Fibroblast of the aortic adventitia (primary cell): ENCODE data around the gene DENND1A. TPM values are rescaled to one million over a fixed set of nuclear protein-coding genes. Genes with fewer than 3 reads are reported as not detected.

ENCODE experiments used
- DNase-seq: peaks from one replicate; pipeline ENCODE4 v3.0.0-alpha.2; 2010; ENCODE audit warnings: low read depth
- H3K4me3 ChIP-seq: 2 replicates; pipeline ENCODE4 v1.5.1; 2011; ENCODE audit warnings: low read depth, mild to moderate bottlenecking, control low read depth, low read length, moderate library complexity
- total RNA-seq: library from RNA; depleted of rRNA; stranded (reverse); fragments of >200 nt; gene quantifications from 2 replicates; pipeline ENCODE4 v1.2.3, GENCODE V29; 2012; ENCODE audit warnings: low replicate concordance
- TF ChIP-seq, protein P1 (sequence below): IDR thresholded peaks from 2 replicates; pipeline ENCODE4 v1.5.1; 2011; ENCODE audit warnings: mild to moderate bottlenecking, low read length, control low read depth, inconsistent platforms; ENCODE audit not compliant: insufficient read depth

DENND1A gene
- total RNA-seq, 1 donor = 27.7 TPM

- TF ChIP-seq, protein P1, sequence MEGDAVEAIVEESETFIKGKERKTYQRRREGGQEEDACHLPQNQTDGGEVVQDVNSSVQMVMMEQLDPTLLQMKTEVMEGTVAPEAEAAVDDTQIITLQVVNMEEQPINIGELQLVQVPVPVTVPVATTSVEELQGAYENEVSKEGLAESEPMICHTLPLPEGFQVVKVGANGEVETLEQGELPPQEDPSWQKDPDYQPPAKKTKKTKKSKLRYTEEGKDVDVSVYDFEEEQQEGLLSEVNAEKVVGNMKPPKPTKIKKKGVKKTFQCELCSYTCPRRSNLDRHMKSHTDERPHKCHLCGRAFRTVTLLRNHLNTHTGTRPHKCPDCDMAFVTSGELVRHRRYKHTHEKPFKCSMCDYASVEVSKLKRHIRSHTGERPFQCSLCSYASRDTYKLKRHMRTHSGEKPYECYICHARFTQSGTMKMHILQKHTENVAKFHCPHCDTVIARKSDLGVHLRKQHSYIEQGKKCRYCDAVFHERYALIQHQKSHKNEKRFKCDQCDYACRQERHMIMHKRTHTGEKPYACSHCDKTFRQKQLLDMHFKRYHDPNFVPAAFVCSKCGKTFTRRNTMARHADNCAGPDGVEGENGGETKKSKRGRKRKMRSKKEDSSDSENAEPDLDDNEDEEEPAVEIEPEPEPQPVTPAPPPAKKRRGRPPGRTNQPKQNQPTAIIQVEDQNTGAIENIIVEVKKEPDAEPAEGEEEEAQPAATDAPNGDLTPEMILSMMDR = no peak
- no peak overlapping the region for H3K4me3 ChIP-seq
- DNase-seq = no peak
Measured at GRCh38 chr9:123967323-123967722, 37.4 kb upstream of the DENND1A start.

DNA sequence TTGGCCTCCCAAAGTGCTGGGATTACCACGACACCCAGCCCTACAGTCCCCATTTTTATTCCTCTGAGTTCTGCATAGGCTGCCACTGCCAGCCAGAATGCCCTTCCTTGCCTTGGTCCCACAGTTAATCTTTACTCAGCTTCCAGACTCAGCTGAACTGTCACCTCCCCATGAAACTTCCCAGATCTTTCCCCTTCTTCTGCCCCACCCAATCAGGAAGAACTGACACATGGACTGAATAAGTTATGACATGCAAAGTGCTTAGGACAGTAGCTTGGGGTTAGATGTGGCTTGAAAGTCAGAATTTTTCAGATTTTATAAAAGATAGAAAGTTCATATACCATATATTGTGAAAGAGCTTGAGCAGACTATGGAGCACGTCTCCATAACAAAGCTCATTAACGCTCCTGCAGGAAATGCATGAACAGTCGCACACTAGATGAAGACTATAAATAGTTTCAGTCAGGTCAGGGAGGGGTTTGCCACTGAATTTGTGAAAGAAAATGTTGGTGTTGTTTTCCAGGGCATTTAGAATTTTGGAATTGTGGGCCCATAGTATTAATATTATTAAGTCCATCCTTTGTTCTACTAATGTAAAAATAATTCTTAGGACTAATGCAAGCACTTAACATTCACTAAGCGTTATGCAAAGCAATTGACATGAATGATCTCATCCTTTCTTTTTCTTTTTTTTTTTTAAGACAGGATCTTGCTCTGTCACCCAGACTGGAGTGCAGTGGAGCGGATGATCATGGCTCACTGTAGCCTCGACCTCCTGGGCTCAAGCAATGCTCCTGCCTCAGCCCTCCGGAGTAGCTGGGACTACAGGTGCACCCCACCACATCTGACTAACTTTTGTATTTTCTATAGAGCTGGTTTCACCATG, 36.1 kb upstream of the DENND1A start:
- no peak overlapping the region for H3K4me3 ChIP-seq
- TF ChIP-seq, protein P1 = no peak
- DNase-seq = no peak

GRCh38 chr9:123964761-123965160, 34.8 kb upstream of the DENND1A start:
- TF ChIP-seq, protein P1 = no peak
- no peak overlapping the region for H3K4me3 ChIP-seq
- DNase-seq = no peak

- DNase-seq = no peak
- TF ChIP-seq, protein P1 = no peak
Measured at GRCh38 chr9:123960965-123961364, 31.0 kb upstream of the DENND1A start.

DNA sequence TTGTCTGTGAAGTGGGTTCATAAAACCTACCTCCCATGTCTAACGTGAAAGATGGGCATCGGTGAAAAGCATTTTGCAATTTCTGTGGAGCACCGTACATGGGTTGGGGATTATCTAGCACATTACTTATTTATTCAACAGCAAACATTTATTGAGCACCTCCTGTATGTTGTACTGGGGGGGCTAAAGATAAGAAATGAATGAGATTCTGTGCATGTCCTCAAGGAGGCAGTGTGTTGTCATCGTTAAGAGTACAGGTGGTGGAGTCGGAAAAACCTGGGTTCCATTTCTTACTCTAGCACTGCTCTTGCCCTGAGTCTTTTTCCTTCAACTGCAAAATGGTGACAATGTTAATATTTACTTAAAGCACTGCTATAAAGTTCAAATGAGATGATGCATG, 30.4 kb upstream of the DENND1A start:
- no peak for DNase-seq
- H3K4me3 ChIP-seq = no peak overlapping the region
- TF ChIP-seq, protein P1 = no peak

More at GRCh38 chr9:123960965-123961364, 31.0 kb upstream of the DENND1A start:
- H3K4me3 ChIP-seq = no peak overlapping the region

DNA sequence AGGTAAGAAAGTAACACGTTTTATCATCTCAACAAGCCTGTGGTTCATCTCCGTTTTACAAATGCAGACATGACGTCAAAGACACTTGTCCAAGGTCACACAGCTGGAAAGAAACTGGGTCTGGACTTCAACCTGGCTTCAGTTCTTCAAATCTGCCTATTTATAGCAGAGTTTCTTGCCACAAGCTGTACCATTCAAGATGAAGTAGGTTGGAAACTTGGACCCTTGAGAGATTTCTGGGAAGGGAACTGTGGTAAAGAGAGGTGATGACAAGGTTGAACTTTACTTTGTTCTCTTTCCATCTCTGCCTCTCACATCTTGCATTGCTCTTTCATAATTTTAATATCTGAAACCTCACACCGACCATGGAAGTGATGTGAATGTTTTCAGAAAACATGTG, 29.9 kb upstream of the DENND1A start:
- no peak overlapping the region for H3K4me3 ChIP-seq
- TF ChIP-seq, protein P1 = no peak
- no peak for DNase-seq

DNA sequence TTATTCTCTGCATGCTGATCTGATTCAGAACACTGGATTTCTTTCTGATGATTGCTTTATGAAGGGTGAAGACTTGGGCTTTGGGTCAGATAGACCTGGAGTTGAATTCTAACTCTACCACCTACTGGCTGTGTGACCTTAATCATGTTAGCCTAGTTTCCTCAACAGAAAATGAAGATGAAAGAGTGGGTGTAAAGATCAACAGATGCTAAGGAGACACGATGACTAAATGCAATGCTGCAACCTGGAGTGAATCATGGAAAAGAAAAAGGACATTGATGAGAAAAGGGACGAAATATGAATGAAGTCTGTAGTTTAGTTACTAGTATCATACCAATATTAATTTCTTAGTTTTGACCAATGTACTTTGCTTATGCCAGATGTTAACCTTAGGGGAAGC, 27.8 kb upstream of the DENND1A start:
- no peak overlapping the region for H3K4me3 ChIP-seq

More for the DNA sequence above, 27.8 kb upstream of the DENND1A start:
- no peak for DNase-seq
- TF ChIP-seq, protein P1 = no peak
